Activated B cell treated with CpG ODN at 0.5 μM for 24 hours (primary cell): ENCODE measurements around the gene NT5DC4. TPM values are rescaled to one million over a fixed set of nuclear protein-coding genes. Genes with fewer than 3 reads are reported as not detected.

Source experiments
- ATAC-seq: fragments of 200-7000 bp; cut with Tn5 transposase; one replicate; pipeline ENCODE4 v1.10.0; 2021; ENCODE audit warnings: low read depth, mild to moderate bottlenecking, moderate library complexity
- CTCF ChIA-PET: fragments of 350-600 bp; sonication (Branson Sonifier 250); formaldehyde crosslinking; loops from one replicate; lab custom pipeline; 2021; ENCODE audit warnings: antibody characterized with exemption; lab: Charles Lee
- POLR2A ChIA-PET: fragments of 350-600 bp; sonication (Branson Sonifier 250); formaldehyde crosslinking; loops from one replicate; lab custom pipeline; 2021; ENCODE audit warnings: antibody characterized with exemption; lab: Charles Lee
- DNase-seq: peaks from one replicate; pipeline ENCODE4 v3.0.0; 2022
- H3K27ac Mint-ChIP-seq: one replicate; pipeline ENCODE4 v1.8.0; 2020; ENCODE audit warnings: mixed read lengths
- H3K27me3 Mint-ChIP-seq: one replicate; pipeline ENCODE4 v1.8.0; 2021; ENCODE audit warnings: mixed read lengths
- H3K36me3 Mint-ChIP-seq: one replicate; pipeline ENCODE4 v1.8.0; 2021; ENCODE audit warnings: low read depth, mixed read lengths
- H3K4me1 Mint-ChIP-seq: one replicate; pipeline ENCODE4 v1.8.0; 2021; ENCODE audit warnings: mixed read lengths
- H3K4me3 Mint-ChIP-seq: one replicate; pipeline ENCODE4 v1.8.0; 2020; ENCODE audit warnings: mild to moderate bottlenecking, mixed read lengths
- H3K9me3 Mint-ChIP-seq: one replicate; pipeline ENCODE4 v1.8.0; 2020; ENCODE audit warnings: mixed read lengths
- intact Hi-C: fragments of 100-400 bp; cut with micrococcal nuclease; formaldehyde crosslinking; loops from one replicate; pipeline ENCODE4 v1.15.1; 2024
- total RNA-seq: library from RNA; stranded (reverse); gene quantifications from 2 replicates; pipeline ENCODE4 v1.2.3, GENCODE V29; 2022
- TF ChIP-seq, protein P1 (sequence below): fragments of 200-600 bp; IDR thresholded peaks from one replicate; pipeline ENCODE4 v1.8.0; 2022; ENCODE audit warnings: antibody characterized with exemption, mild to moderate bottlenecking

NT5DC4 gene
- total RNA-seq, 1 donor from 2014 or later = 1.4 TPM

GRCh38 chr2:112754564-112754963, 33.7 kb downstream of the NT5DC4 start:
- H3K27ac Mint-ChIP-seq = no peak overlapping the region
- intact Hi-C loops = no loop called here
- ATAC-seq = no peak

GRCh38 chr2:112755444-112755843, 34.6 kb downstream of the NT5DC4 start:
- peaks cover 13% of the 10 kb centered on the region for H3K4me1 Mint-ChIP-seq
- intact Hi-C loops = no loop called here
- no peak overlapping the region for H3K4me3 Mint-ChIP-seq
- no peak overlapping the region for H3K27ac Mint-ChIP-seq
- TF ChIP-seq, protein P1, sequence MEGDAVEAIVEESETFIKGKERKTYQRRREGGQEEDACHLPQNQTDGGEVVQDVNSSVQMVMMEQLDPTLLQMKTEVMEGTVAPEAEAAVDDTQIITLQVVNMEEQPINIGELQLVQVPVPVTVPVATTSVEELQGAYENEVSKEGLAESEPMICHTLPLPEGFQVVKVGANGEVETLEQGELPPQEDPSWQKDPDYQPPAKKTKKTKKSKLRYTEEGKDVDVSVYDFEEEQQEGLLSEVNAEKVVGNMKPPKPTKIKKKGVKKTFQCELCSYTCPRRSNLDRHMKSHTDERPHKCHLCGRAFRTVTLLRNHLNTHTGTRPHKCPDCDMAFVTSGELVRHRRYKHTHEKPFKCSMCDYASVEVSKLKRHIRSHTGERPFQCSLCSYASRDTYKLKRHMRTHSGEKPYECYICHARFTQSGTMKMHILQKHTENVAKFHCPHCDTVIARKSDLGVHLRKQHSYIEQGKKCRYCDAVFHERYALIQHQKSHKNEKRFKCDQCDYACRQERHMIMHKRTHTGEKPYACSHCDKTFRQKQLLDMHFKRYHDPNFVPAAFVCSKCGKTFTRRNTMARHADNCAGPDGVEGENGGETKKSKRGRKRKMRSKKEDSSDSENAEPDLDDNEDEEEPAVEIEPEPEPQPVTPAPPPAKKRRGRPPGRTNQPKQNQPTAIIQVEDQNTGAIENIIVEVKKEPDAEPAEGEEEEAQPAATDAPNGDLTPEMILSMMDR = no peak
- ATAC-seq (no peak), DNase-seq (no peak)
- ChIA-PET CTCF (interaction anchor here (10.3 kb wide), 1 partner anchor 127 kb away, joined by 302 read pairs; no protein-coding TSS in a partner anchor), POLR2A (interaction anchor here (0.6 to 2.0 kb wide), 4 partner anchors 26 to 126 kb away, joined by 3 to 11 read pairs (median 6); no protein-coding TSS in a partner anchor)
- H3K27me3 Mint-ChIP-seq = no peaks in the 10 kb centered on the region
- no peaks in the 10 kb centered on the region for H3K9me3 Mint-ChIP-seq
- H3K36me3 Mint-ChIP-seq = no peaks in the 10 kb centered on the region

More at GRCh38 chr2:112754564-112754963, 33.7 kb downstream of the NT5DC4 start:
- H3K9me3 Mint-ChIP-seq = no peaks in the 10 kb centered on the region
- TF ChIP-seq, protein P1 = no peak
- ChIA-PET CTCF (interaction anchor here (10.3 kb wide), 1 partner anchor 128 kb away, joined by 302 read pairs; no protein-coding TSS in a partner anchor), POLR2A (interaction anchor here (2.0 kb wide), 1 partner anchor 127 kb away, joined by 11 read pairs; no protein-coding TSS in a partner anchor)
- no peaks in the 10 kb centered on the region for H3K36me3 Mint-ChIP-seq
- H3K4me1 Mint-ChIP-seq = peaks cover 18% of the 10 kb centered on the region
- no peak overlapping the region for H3K4me3 Mint-ChIP-seq
- DNase-seq = no peak
- no peaks in the 10 kb centered on the region for H3K27me3 Mint-ChIP-seq

GRCh38 chr2:112756207-112756606, 35.4 kb downstream of the NT5DC4 start:
- no peaks in the 10 kb centered on the region for H3K36me3 Mint-ChIP-seq
- ATAC-seq (no peak), DNase-seq (no peak)
- peaks cover 13% of the 10 kb centered on the region for H3K4me1 Mint-ChIP-seq
- H3K27ac Mint-ChIP-seq = no peak overlapping the region
- no peaks in the 10 kb centered on the region for H3K9me3 Mint-ChIP-seq
- H3K27me3 Mint-ChIP-seq = no peaks in the 10 kb centered on the region
- ChIA-PET POLR2A (interaction anchor here (1.1 kb wide), 1 partner anchor 26 kb away, joined by 7 read pairs; no protein-coding TSS in a partner anchor), CTCF (interaction anchor here (10.3 kb wide), 1 partner anchor 126 kb away, joined by 302 read pairs; no protein-coding TSS in a partner anchor)
- no peak overlapping the region for H3K4me3 Mint-ChIP-seq
- TF ChIP-seq, protein P1 = no peak
- intact Hi-C loops = no loop called here

DNA sequence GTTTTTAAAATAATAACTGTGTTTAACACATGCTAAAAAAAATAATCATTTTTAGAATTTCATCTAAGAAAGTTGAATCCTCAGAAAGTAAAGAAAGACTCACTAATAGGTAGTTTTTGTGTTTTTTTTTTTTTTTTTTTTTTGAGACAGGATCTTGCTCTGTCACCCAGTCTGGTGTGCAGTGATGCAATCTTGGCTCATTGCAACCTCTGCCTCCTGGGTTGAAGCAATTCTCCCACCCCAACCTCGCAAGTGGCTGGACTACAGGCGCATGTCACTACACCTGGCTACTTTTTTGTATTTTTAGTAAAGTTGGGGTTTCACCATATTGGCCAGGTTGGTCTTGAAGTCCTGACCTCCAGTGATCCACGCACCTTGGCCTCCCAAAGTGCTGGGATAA, 36.4 kb downstream of the NT5DC4 start:
- DNase-seq (no peak), ATAC-seq (no peak)
- no peaks in the 10 kb centered on the region for H3K36me3 Mint-ChIP-seq
- H3K4me1 Mint-ChIP-seq = peaks cover 13% of the 10 kb centered on the region
- ChIA-PET CTCF (no interaction called here), POLR2A (no interaction called here)
- TF ChIP-seq, protein P1 = no peak
- intact Hi-C loops = no loop called here
- H3K27me3 Mint-ChIP-seq = no peaks in the 10 kb centered on the region
- no peaks in the 10 kb centered on the region for H3K9me3 Mint-ChIP-seq
- no peak overlapping the region for H3K27ac Mint-ChIP-seq
- H3K4me3 Mint-ChIP-seq = no peak overlapping the region

GRCh38 chr2:112758711-112759110, 37.9 kb downstream of the NT5DC4 start:
- Mint-ChIP-seq H3K4me3 (no peak overlapping the region), H3K27ac (no peak overlapping the region), H3K36me3 (no peaks in the 10 kb centered on the region), H3K9me3 (no peaks in the 10 kb centered on the region), H3K27me3 (no peaks in the 10 kb centered on the region), H3K4me1 (peaks cover 13% of the 10 kb centered on the region)
- ATAC-seq = no peak
- POLR2A ChIA-PET = no interaction called here
- intact Hi-C loops = no loop called here
- CTCF ChIA-PET = no interaction called here
- no peak for DNase-seq
- TF ChIP-seq, protein P1 = no peak
